Kidney (tissue), 14 donors: Measurements from ENCODE around the gene GSN. TPM values are rescaled to one million over a fixed set of nuclear protein-coding genes. Genes with fewer than 3 reads are reported as not detected.

Source experiments
- DNase-seq, 5 donors: peaks; one replicate each; pipeline ENCODE4 v3.0.0-alpha.2; 2013 to 2020
- FAIRE-seq: peaks from 2 replicates; lab custom pipeline; 2012; peaks lifted over from hg19 to GRCh38; lab: Jason Lieb, UNC
- H3K27ac ChIP-seq, 2 donors: one replicate each; pipeline ENCODE4 v1.7.0; 2013; ENCODE audit warnings: low read depth in 2 of 2, low read length in 2 of 2, inconsistent platforms in 1 of 2
- H3K27me3 ChIP-seq: one replicate; pipeline ENCODE4 v1.7.1; 2013; ENCODE audit warnings: low read length, inconsistent platforms; ENCODE audit not compliant: control insufficient read depth, insufficient read depth
- H3K36me3 ChIP-seq, 3 donors: one replicate each; pipeline versions ENCODE4 v1.7.0 to v1.7.1; 2013; ENCODE audit warnings: low read length in 3 of 3, control low read depth in 1 of 3, inconsistent platforms in 1 of 3; ENCODE audit not compliant: insufficient read depth in 3 of 3, control insufficient read depth in 2 of 3
- H3K4me1 ChIP-seq, 3 donors: one replicate each; pipeline versions ENCODE4 v1.7.0 to v1.7.1; 2013; ENCODE audit warnings: low read length in 3 of 3, inconsistent platforms in 1 of 3, low read depth in 1 of 3; ENCODE audit not compliant: control insufficient read depth in 2 of 3, insufficient read depth in 2 of 3
- H3K4me3 ChIP-seq, 3 donors: one replicate each; pipeline versions ENCODE4 v1.7.0 to v1.8.1; 2013; ENCODE audit warnings: low read length in 3 of 3, control low read depth in 1 of 3, inconsistent platforms in 1 of 3
- H3K9ac ChIP-seq, 3 donors: one replicate each; pipeline versions ENCODE4 v1.7.0 to v1.7.1; 2013; ENCODE audit warnings: low read length in 3 of 3, control low read depth in 1 of 3, inconsistent platforms in 1 of 3
- H3K9me3 ChIP-seq, 3 donors: one replicate each; pipeline versions ENCODE4 v1.7.0 to v1.7.1; 2013; ENCODE audit warnings: low read length in 3 of 3, control low read depth in 1 of 3, inconsistent platforms in 1 of 3; ENCODE audit not compliant: control insufficient read depth in 2 of 3, insufficient read depth in 1 of 3
- CTCF ChIP-seq: IDR thresholded peaks from 3 replicates; pipeline ENCODE4 v1.5.1; 2012; ENCODE audit warnings: mild to moderate bottlenecking, moderate library complexity, borderline replicate concordance; ENCODE audit not compliant: insufficient read depth; ENCODE audit errors: extremely low read depth
- intact Hi-C: fragments of 100-400 bp; cut with DNase I; formaldehyde crosslinking; loops from one replicate; pipeline ENCODE4 v1.11.1; 2022
- polyA plus RNA-seq: library from polyadenylated mRNA; stranded (reverse); fragments of 350-450 nt; fragmentation: Illumina TruSeq; extraction: RNeasy Lipid Tissue Mini Kit (QIAGEN cat#74804); gene quantifications from one replicate; pipeline ENCODE4 v1.2.3, GENCODE V29; 2014; ENCODE audit warnings: low read depth, low replicate concordance; ENCODE audit not compliant: insufficient read depth
- total RNA-seq: library from RNA; stranded (reverse); fragmentation: NEBNext Ultra II Directional; extraction: Animal tissue kit (Norgen Biotek cat#: 25700); gene quantifications from one replicate; pipeline ENCODE4 v1.2.1, GENCODE V29; 2021
- donor health status: control.
- donor health status: control.
- donor health status: control.
- donor health status: control.
- donor health status: control.
- donor health status: DM: yes; HTN: yes; CAD: no.
- donor health status: Normal renal cell carcinoma (clear cell type).

The GSN gene
- total and polyA plus RNA-seq, 2 donors from 2014 or later = 235 to 511 TPM

DNA sequence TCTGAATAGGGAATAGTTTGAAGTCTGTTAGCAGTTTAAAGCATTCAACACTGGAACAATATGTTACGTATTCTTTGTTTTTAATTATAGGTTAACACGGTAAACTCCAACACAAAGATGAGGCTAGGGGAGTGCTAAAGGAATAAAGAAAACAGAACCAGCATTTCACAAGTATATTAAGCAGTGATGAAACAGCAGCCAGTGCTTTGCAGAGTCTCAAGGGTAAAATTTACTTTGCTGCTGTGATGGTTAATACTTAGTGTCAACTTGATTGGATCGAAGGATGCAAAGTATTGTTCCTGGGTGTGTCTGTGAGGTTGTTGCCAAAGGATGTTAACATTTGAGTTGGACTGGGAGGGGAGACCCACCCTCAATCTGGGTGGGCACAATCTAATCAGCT, 30.0 kb upstream of the GSN start:
- Histone ChIP-seq H3K27ac (no peak overlapping the region), H3K9me3 (no peaks in the 10 kb centered on the region), H3K9ac (no peak overlapping the region), H3K27me3 (no peaks in the 10 kb centered on the region), H3K4me3 (no peak overlapping the region), H3K4me1 (no peaks in the 10 kb centered on the region), H3K36me3 (no peaks in the 10 kb centered on the region)
- DNase-seq = no peak
- no peak for FAIRE-seq
- TF ChIP-seq CTCF = no peak
- intact Hi-C loops = no loop called here

DNA sequence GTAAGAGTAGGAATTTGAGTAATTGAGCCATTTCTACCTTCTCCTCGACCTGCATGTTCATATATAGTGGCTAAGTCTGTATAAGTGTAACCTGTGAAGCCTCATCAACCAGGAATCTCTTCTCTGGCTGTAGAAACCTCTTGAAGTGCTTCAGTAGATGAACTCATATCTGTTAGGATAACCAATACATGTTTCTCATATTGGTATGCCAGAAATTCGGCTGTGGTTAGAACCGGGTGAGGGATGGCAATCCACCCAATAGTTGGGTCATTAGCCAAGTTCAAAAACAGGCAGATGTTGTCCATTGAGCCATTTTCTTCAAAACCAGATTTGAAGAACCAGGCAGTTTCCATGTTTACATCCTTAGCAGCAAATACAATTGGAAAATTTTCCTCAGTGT, 28.9 kb upstream of the GSN start:
- H3K27me3 ChIP-seq = no peaks in the 10 kb centered on the region
- H3K9ac ChIP-seq = no peak overlapping the region
- FAIRE-seq (no peak), DNase-seq (no peak)
- H3K36me3 ChIP-seq = no peaks in the 10 kb centered on the region
- no peak overlapping the region for H3K4me3 ChIP-seq
- H3K4me1 ChIP-seq = no peaks in the 10 kb centered on the region
- H3K27ac ChIP-seq = no peak overlapping the region
- intact Hi-C loops = no loop called here
- H3K9me3 ChIP-seq = peaks cover 0 to 4% (median 0%) of the 10 kb centered on the region in 3 donors
- TF ChIP-seq CTCF = no peak

DNA sequence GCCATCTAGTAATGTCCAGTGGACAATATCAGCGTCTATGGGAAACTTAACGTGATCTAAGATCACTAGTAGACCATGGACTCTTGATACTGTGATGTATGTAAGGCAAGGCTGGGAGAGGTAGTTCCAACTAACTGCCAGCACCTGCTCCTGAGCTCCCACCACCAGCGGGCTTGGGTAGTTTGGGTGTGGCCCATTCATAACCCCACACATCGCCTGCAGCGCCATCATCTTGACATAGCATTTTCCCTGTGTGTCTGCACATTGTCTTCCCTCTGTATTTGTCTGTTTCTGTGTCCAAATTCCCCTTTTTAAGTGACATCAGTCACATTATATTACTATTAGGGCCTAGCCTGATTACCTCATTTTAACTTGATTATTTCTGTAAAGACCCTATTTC, 28.1 kb upstream of the GSN start:
- no peak for FAIRE-seq
- Histone ChIP-seq H3K36me3 (no peaks in the 10 kb centered on the region), H3K9ac (no peak overlapping the region), H3K27ac (no peak overlapping the region), H3K4me1 (no peaks in the 10 kb centered on the region), H3K27me3 (no peaks in the 10 kb centered on the region), H3K9me3 (peaks cover 0 to 10% (median 0%) of the 10 kb centered on the region in 3 donors), H3K4me3 (no peak overlapping the region)
- intact Hi-C loops = no loop called here
- DNase-seq = no peak
- no peak for TF ChIP-seq CTCF

- FAIRE-seq (no peak), DNase-seq (no peak)
- Histone ChIP-seq H3K9ac (no peak overlapping the region), H3K27me3 (no peaks in the 10 kb centered on the region), H3K4me3 (no peak overlapping the region), H3K4me1 (no peaks in the 10 kb centered on the region), H3K36me3 (no peaks in the 10 kb centered on the region), H3K27ac (no peak overlapping the region), H3K9me3 (peaks cover 0 to 10% (median 0%) of the 10 kb centered on the region in 3 donors)
- TF ChIP-seq CTCF = no peak
- intact Hi-C loops = no loop called here
Measured at GRCh38 chr9:121240472-121241135, 27.4 kb upstream of the GSN start.
